Cardiac fibroblast (primary cell): ENCODE measurements around the gene OSBPL5.
"Not testable (repeated sequence)": the region's sequence is repeated elsewhere in the genome, so short reads cannot be mapped to it uniquely, and the experiment has no call there.

Source experiments
- DNase-seq, 2 donors: peaks; one replicate each; pipeline versions ENCODE4 v3.0.0 to v3.0.0-alpha.2; 2010; ENCODE audit warnings: low read depth in 2 of 2
- H3K4me3 ChIP-seq, 2 donors: replicated peaks in 1 of 2; 1 replicate in 1 of 2; 2 replicates in 1 of 2; pipeline ENCODE4 v1.5.1; 2011; ENCODE audit warnings: low read depth in 2 of 2, low read length in 2 of 2, mild to moderate bottlenecking in 2 of 2, moderate library complexity in 1 of 2
- TF ChIP-seq, protein P1 (sequence below): IDR thresholded peaks from one replicate; pipeline ENCODE4 v1.5.1; 2011; ENCODE audit warnings: low read depth, mild to moderate bottlenecking, low read length, inconsistent platforms

OSBPL5 gene

DNA sequence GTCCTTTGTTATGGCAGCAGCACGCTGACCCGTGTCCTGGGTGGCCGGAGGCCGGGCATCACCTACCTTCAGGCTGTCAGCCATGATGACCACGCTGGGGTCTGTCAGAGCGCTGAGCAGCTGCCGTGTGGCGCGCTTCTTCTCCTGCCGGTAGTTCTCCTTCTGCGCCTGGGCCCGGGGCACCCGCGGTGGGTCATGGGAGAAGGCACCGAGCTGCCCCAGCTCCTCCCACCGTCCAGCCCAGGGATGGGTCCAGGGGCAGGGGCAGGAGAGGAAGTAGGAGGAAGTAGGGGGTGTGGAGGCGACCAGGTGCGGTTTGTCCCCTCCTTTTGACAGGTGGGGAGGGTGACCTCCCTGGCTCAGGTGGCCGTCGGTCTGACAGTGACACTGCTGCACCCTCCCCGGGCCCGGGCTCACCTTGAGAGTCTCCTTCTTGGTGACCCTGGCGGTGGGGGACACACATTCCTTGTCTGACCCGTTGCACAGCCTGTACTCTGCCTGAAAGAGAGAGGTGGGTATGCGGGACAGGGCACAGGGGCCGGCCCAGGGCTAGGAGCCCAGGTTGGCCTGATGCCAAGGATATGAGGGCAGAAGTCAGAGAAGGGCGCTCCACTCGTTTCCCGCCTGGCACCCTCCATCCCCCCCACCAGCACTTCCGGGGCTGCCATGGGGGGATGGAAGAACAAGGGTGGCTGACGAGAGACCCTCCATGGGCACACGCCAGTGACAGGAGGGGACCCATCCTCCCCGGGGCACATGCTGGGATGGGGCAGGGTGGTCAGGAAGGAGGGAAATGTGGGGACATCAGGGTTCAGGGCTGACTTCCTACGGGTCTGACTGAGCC, 43.0 kb downstream of the OSBPL5 start:
- TF ChIP-seq, protein P1, sequence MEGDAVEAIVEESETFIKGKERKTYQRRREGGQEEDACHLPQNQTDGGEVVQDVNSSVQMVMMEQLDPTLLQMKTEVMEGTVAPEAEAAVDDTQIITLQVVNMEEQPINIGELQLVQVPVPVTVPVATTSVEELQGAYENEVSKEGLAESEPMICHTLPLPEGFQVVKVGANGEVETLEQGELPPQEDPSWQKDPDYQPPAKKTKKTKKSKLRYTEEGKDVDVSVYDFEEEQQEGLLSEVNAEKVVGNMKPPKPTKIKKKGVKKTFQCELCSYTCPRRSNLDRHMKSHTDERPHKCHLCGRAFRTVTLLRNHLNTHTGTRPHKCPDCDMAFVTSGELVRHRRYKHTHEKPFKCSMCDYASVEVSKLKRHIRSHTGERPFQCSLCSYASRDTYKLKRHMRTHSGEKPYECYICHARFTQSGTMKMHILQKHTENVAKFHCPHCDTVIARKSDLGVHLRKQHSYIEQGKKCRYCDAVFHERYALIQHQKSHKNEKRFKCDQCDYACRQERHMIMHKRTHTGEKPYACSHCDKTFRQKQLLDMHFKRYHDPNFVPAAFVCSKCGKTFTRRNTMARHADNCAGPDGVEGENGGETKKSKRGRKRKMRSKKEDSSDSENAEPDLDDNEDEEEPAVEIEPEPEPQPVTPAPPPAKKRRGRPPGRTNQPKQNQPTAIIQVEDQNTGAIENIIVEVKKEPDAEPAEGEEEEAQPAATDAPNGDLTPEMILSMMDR: no peak
- H3K4me3 ChIP-seq: no peak overlapping the region
- DNase-seq: no peak

DNA sequence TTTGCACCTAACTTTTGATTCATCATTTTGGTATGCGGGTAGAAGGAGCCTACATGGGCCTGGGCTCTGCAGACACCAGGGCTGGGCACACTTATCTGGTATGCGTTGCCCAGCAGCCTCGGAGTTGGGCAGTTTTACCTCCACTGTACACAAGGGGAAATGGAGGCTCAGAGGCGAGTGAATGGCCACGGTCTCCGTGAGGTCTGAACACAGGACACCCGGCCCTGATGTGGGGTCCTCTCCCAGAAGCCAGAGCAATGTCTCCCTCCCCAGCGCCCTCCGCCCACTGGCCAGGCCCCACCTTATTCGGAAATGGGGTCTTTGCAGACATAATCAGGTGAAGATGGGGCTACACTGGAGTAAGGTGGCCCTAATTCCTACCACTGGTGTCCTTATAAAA, 43.7 kb downstream of the OSBPL5 start:
- no peak for DNase-seq
- no peak overlapping the region for H3K4me3 ChIP-seq
- TF ChIP-seq, protein P1: no peak

DNA sequence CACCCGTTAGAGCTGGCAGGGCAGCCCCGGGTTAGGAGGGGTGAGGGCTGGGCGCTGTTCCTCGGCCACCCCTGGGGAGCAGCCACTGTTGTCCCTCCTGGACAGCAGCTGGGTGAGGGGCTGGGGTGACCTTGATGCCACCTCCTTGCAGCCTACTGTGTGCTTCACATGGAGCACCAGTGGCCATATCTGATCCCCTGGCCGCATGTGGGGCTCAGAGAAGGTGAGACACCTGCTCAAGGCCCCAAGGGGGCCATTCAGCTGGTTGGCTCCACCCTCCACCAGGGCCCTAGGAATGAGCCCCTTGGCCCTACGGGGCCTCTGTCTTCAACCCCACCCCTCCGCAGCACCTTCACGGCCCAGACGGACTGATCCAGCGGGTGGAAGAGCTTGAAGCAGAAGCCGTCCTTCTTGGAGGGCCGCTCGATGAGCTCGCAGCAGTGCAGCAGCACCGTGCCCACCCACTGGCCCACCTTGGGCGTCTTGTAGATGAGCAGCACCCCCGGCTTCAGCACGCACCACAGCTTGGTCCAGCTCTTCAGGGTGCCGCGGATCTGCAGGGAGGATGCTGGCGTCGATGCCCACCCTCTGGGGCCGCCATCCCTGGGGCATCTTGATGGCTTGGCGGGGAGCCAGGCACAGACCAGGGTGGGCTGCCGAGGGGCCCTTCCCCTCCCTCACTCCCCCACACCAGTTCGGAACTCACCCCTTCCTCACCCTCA, 44.9 kb downstream of the OSBPL5 start:
- TF ChIP-seq, protein P1: no peak
- DNase-seq: no peak
- no peak overlapping the region for H3K4me3 ChIP-seq

DNA sequence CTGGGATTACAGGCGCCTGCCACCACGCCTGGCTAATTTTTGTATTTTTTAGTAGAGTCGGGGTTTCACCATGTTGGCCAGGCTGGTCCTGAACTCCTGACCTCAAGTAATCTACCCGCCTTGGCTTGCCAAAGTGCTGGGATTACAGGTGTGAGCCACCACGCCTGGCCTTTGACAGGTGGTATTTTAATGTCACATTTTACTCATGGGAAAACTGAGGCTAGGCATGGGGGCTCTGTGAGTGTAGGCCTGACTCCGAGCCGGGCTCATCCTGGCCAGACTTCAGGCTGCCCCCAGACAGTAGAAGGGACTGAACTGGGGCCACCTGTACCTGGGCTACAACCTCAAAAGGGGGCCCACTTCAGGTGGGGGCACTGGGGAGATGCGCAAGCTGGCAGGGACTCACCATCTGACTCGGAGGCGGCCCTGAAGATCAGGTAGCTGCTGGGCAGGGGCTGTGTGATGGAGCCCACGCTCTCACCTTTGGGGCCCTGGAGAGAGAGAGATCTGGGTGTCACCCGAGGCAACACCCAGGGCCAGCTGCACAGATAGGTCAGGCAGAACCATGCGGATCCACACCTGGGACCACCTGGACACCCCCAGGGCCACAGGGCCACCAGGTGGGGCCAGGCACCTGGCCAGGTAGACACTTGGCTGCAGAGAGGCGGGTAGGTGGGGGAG, 45.8 kb downstream of the OSBPL5 start:
- TF ChIP-seq, protein P1: no peak
- no peak overlapping the region for H3K4me3 ChIP-seq
- DNase-seq: no peak

DNA sequence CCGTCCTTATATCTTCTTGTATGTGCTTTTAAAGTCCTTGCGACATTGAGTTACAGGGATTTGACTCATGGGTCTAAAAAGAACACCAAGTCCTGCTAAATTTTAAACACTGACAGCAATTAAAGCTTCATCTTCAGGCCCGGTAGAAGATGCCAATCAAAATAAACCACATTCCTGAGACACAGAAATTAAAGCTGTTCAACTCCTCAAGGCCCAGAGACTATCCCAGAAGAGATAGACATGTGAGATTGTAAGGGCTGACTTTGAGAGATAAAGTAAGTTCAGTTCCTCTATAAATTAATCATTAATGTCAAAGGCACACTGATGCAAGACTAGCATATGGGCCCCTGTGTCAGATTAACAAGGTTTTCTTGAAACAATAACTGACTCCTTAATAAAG, 49.8 kb downstream of the OSBPL5 start:
- TF ChIP-seq, protein P1: no peak
- DNase-seq: peak in 1 of 2 donors; percentile 79
- no peak overlapping the region for H3K4me3 ChIP-seq

DNA sequence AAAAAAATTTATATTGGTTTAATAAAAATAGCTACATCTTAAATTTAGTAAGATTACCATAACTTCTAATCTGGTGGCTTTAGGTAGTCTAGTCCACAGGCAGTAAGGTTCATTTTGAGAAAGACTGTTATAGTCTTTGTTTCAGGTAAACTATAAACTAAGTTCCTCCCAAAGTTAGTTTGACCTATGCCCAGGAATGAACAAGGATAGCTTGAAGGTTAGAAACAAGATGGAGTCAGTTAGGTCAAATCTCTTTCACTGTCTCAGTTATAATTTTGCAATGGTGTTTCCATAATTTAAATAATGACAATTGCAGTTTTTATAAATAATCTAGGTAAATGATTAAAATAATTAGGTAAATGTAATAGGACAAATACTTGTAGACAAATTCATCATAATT, 51.4 kb downstream of the OSBPL5 start:
- not testable (repeated sequence) for H3K4me3 ChIP-seq, DNase-seq
